ENCODE results near the gene NXPH3.

DNA sequence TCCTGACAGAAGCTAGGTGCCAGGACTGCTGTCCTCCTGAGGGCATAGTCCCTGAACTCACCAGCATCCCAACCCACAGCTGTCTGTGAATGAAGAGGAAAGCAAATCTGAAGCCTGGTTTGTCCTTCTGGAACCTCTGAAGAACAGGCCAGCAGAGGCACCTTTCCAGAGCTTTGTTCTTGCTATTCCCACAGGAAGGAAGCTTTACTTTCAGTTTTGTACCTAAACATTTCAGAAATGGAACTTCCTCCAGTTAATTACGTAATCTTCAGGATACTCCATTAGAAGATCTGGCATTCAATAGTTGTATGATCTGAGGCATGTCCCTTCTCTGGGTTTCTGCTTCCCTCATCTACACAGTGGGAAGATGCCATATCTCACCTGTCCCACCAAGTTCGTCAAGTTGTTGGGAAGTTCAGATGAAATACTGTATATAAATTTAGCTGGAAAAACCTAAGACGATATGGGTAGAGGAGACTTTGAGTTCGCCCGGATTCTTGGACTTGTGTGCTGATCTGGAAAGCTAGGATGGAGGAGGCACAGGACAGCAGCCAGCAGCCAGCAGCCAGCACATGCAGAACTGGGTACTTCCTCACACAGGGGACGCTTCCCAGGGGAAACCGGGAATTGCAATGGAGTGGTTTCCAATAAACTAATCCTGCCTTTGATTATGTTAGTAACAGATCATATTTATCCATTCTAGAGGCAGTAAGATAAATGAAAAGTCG is 22.4 kb downstream of the NXPH3 start:
- no peak for TF ChIP-seq CTCF (IDR thresholded peaks at IDR 0.05; ENCODE audit: low read length)
- TF ChIP-seq EZH2 (IDR thresholded peaks at IDR 0.05; ENCODE audit: borderline replicate concordance, low read length): no peak

All from OCI-LY1 (cell line).